Left ventricle myocardium superior (tissue), 1 donor: ENCODE measurements around the gene IFNA21. TPM values are rescaled to one million over a fixed set of nuclear protein-coding genes. Genes with fewer than 3 reads are reported as not detected.
"Not testable (repeated sequence)": the region's sequence is repeated elsewhere in the genome, so short reads cannot be mapped to it uniquely, and the experiment has no call there.

ENCODE experiments used
- ATAC-seq: fragments of 200-7000 bp; cut with Tn5 transposase; one replicate; pipeline ENCODE4 v1.9.1; 2020; ENCODE audit warnings: mild to moderate bottlenecking, moderate library complexity
- DNase-seq: peaks from one replicate; pipeline ENCODE4 v3.0.0-alpha.2; 2020
- intact Hi-C: fragments of 100-400 bp; cut with micrococcal nuclease; formaldehyde crosslinking; loops from one replicate; pipeline ENCODE4 v1.11.0; 2022
- total RNA-seq: library from RNA; stranded (reverse); fragmentation: NEBNext Ultra II Directional; extraction: Animal tissue kit (Norgen Biotek cat#: 25700); gene quantifications from one replicate; pipeline ENCODE4 v1.2.1, GENCODE V29; 2021
- donor health status: DM: no; HTN: yes; CAD: no; lungs with severe emphysema.

The IFNA21 gene
- total RNA-seq, 1 donor from 2014 or later = not detected

GRCh38 chr9:21153336-21154017 is 13.0 kb downstream of the IFNA21 start:
- intact Hi-C loops = no loop called here
- no peak for DNase-seq
- no peak for ATAC-seq

GRCh38 chr9:21144603-21145002 is 21.9 kb downstream of the IFNA21 start:
- intact Hi-C loops = no loop called here
- DNase-seq = no peak
- ATAC-seq = no peak

DNA sequence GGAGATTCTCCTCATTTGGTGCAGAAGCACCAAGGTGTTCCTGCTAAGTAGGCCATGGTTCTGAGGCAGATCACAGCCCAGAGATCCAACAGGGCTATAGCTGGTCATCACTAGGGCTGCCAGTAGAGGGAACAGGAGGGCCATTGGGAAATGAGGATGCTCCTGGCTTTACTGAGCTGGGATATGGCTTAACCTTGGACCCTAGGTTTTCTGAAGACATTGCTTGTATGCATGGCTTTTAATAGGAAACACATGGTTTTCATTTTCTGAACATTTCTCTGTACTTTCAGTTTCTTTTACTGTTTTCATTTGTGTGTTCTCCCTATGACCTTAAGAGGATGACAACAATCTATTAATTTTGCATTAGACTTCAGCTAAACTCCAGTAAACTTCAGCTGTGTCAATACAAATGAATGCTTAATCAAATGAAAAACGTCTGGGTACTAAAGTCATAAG is 25.0 kb downstream of the IFNA21 start, which contains the start of gene IFNW1:
Gene IFNW1, minus strand, starts transcription at position 406 of the 456 bp plus-strand sequence. Its CDS starts 262 bp downstream, at position 144.
- ATAC-seq (no peak), DNase-seq (no peak)
- intact Hi-C loops = no loop called here

- DNase-seq (no peak), ATAC-seq (no peak)
- intact Hi-C loops = no loop called here
These were observed 29.4 kb downstream of the IFNA21 start for GRCh38 chr9:21137020-21137419.

- ATAC-seq = no peak
- intact Hi-C loops = no loop called here
- DNase-seq = no peak
These were observed 30.7 kb downstream of the IFNA21 start for GRCh38 chr9:21135736-21136135.

DNA sequence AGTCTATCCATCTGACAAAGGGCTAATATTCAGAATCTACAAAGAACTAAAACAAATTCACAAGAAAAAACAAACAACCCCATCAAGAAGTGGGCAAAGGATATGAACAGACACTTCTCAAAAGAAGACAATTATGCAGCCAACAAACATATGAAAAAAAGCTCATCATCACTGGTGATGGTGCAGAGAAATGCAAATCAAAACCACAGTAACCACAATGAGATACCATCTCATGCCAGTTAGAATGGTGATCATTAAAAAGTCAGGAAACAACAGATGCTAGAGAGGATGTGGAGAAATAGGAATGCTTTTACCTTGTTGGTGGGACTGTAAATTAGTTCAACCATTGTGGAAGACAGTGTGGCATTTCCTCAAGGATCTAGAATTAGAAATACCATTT is 38.3 kb downstream of the IFNA21 start:
- ATAC-seq, DNase-seq, intact Hi-C loops: not testable (repeated sequence)

GRCh38 chr9:21121595-21122251 is 44.7 kb downstream of the IFNA21 start:
- no peak for ATAC-seq
- DNase-seq = no peak
- intact Hi-C loops = no loop called here

GRCh38 chr9:21121079-21121478 is 45.4 kb downstream of the IFNA21 start:
- ATAC-seq (no peak), DNase-seq (no peak)
- intact Hi-C loops = no loop called here

DNA sequence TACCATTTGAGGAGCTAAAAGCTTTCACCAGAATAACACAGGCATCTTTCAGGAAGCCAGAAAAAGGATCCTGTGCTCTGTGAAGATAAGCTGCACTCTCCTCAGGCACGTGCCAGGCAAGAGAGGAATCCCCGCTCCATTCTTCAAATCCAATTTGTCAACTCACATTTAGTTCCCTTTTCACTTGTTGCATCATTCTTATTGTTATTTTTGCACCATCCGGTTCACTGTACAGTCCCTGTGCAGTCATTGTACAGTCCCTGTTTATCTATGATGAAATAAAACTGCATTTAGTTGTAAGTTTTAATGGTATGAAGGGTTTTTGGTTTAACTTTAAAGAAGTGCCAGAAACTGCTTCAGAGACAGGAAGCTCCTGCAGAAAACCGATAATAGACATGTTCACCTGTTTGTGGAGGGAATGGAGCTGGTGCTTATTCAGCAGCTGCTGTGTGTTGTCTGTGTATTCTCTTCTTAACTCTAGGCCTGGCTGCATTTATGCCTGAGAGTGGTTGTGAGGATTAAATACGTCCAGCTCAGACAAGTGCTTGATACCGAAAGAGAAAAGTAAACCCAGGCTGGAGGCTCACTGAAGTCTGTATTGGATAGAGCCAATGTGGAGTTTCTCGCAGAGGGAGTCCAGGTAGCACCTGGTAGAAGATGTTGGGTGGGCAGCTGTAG is 47.2 kb downstream of the IFNA21 start:
- intact Hi-C loops = loop anchor here (10.0 kb wide), 1 partner anchor 174 kb away; no protein-coding TSS in a partner anchor
- ATAC-seq (peak; percentile 50), DNase-seq (no peak)

Other genes starting within 250 kb of the IFNA21 start
- 0.89 TPM for gene HACD4, start 135.0 kb downstream of the IFNA21 start, total RNA-seq
- gene IFNB1, start 88.7 kb downstream of the IFNA21 start, total RNA-seq = not detected
- not detected for gene IFNW1, start 24.8 kb downstream of the IFNA21 start, total RNA-seq
- gene IFNA4, start 20.9 kb upstream of the IFNA21 start, total RNA-seq = not detected
- gene IFNA7, start 35.5 kb upstream of the IFNA21 start, total RNA-seq = not detected
- not detected for gene IFNA10, start 40.5 kb upstream of the IFNA21 start, total RNA-seq
- not detected for gene IFNA16, start 50.7 kb upstream of the IFNA21 start, total RNA-seq
- gene IFNA17, start 61.6 kb upstream of the IFNA21 start, total RNA-seq = not detected
- gene IFNA14, start 73.3 kb upstream of the IFNA21 start, total RNA-seq = not detected
- gene IFNA5, start 138.7 kb upstream of the IFNA21 start, total RNA-seq = not detected
- gene KLHL9, start 168.7 kb upstream of the IFNA21 start, total RNA-seq = 11.2 TPM
- not detected for gene IFNA6, start 184.2 kb upstream of the IFNA21 start, total RNA-seq
- gene IFNA13, start 201.4 kb upstream of the IFNA21 start, total RNA-seq = not detected
- gene IFNA2, start 218.7 kb upstream of the IFNA21 start, total RNA-seq = not detected
- gene IFNA8, start 242.5 kb upstream of the IFNA21 start, total RNA-seq = not detected